CD8-positive, alpha-beta memory T cell (primary cell): ENCODE data around the gene TECTA. TPM values are rescaled to one million over a fixed set of nuclear protein-coding genes. Genes with fewer than 3 reads are reported as not detected.

ENCODE experiments used
- CTCF ChIA-PET: fragments of 350-600 bp; sonication (Branson Sonifier 250); formaldehyde crosslinking; loops from one replicate; lab custom pipeline; 2021; ENCODE audit warnings: antibody characterized with exemption; lab: Charles Lee
- POLR2A ChIA-PET: fragments of 350-600 bp; sonication (Branson Sonifier 250); formaldehyde crosslinking; loops from one replicate; lab custom pipeline; 2021; ENCODE audit warnings: antibody characterized with exemption; lab: Charles Lee
- DNase-seq, 5 donors: peaks; one replicate each; pipeline versions ENCODE4 v3.0.0 to v3.0.0-alpha.2; 2020 to 2022; ENCODE audit warnings: mixed read lengths in 1 of 5
- H3K27ac ChIP-seq: one replicate; pipeline ENCODE4 v1.7.0; 2013; ENCODE audit warnings: low read depth, mild to moderate bottlenecking, low read length, moderate library complexity
- H3K27me3 ChIP-seq: 2 replicates; pipeline ENCODE4 v1.7.0; 2013; ENCODE audit warnings: low read length, mild to moderate bottlenecking; ENCODE audit not compliant: insufficient read depth, poor library complexity, severe bottlenecking
- H3K36me3 ChIP-seq: 2 replicates; pipeline ENCODE4 v1.7.0; 2013; ENCODE audit warnings: mild to moderate bottlenecking, low read length, moderate library complexity; ENCODE audit not compliant: insufficient read depth
- H3K4me1 ChIP-seq: 2 replicates; pipeline ENCODE4 v1.7.0; 2013; ENCODE audit warnings: mild to moderate bottlenecking, low read length, moderate library complexity; ENCODE audit not compliant: insufficient read depth
- H3K4me3 ChIP-seq: 2 replicates; pipeline ENCODE4 v1.7.0; 2013; ENCODE audit warnings: mild to moderate bottlenecking, low read length
- H3K9me3 ChIP-seq: 2 replicates; pipeline ENCODE4 v1.7.0; 2013; ENCODE audit warnings: mild to moderate bottlenecking, low read length
- H3K27ac Mint-ChIP-seq, 8 donors: one replicate each; pipeline ENCODE4 v1.8.0; 2020 to 2021; ENCODE audit warnings: mixed read lengths in 8 of 8, mild to moderate bottlenecking in 6 of 8, inconsistent platforms in 3 of 8, moderate library complexity in 3 of 8
- H3K27me3 Mint-ChIP-seq, 2 donors: one replicate each; pipeline ENCODE4 v1.8.0; 2020 to 2021; ENCODE audit warnings: mixed read lengths in 2 of 2, mild to moderate bottlenecking in 1 of 2, moderate library complexity in 1 of 2
- H3K36me3 Mint-ChIP-seq, 3 donors: one replicate each; pipeline ENCODE4 v1.8.0; 2020 to 2021; ENCODE audit warnings: mixed read lengths in 3 of 3, inconsistent platforms in 1 of 3, mild to moderate bottlenecking in 1 of 3
- H3K4me1 Mint-ChIP-seq, 3 donors: one replicate each; pipeline ENCODE4 v1.8.0; 2020 to 2021; ENCODE audit warnings: mixed read lengths in 3 of 3, inconsistent platforms in 1 of 3, mild to moderate bottlenecking in 1 of 3
- H3K4me3 Mint-ChIP-seq, 7 donors: one replicate each; pipeline ENCODE4 v1.8.0; 2020 to 2021; ENCODE audit warnings: mixed read lengths in 7 of 7, mild to moderate bottlenecking in 6 of 7, moderate library complexity in 4 of 7, inconsistent platforms in 2 of 7
- H3K9me3 Mint-ChIP-seq, 5 donors: one replicate each; pipeline ENCODE4 v1.8.0; 2020 to 2022; ENCODE audit warnings: mixed read lengths in 5 of 5, mild to moderate bottlenecking in 3 of 5, moderate library complexity in 2 of 5, inconsistent platforms in 1 of 5
- polyA plus RNA-seq: library from polyadenylated mRNA; unstranded; fragments of 300-500 nt; fragmentation: Illumina TruSeq; gene quantifications from one replicate; pipeline ENCODE4 v1.2.3, GENCODE V29; 2021
- total RNA-seq, 2 experiments: library from RNA; stranded (reverse); gene quantifications; one replicate each; pipeline ENCODE4 v1.2.3, GENCODE V29; 2021

TECTA gene
- total and polyA plus RNA-seq, 3 experiments from 2014 or later = 0.29 to 0.39 TPM; not detected in 1

- peaks cover 0 to 4% (median 0%) of the 10 kb centered on the region in 3 donors for H3K36me3 Mint-ChIP-seq
- no peak overlapping the region for H3K4me3 Mint-ChIP-seq
- no peaks in the 10 kb centered on the region for H3K36me3 ChIP-seq
- no peaks in the 10 kb centered on the region for H3K27me3 Mint-ChIP-seq
- H3K4me1 Mint-ChIP-seq = no peaks in the 10 kb centered on the region
- H3K4me1 ChIP-seq = no peaks in the 10 kb centered on the region
- H3K9me3 Mint-ChIP-seq = peaks cover 2 to 19% (median 11%) of the 10 kb centered on the region in 5 donors
- H3K4me3 ChIP-seq = no peak overlapping the region
- no peak overlapping the region for H3K27ac ChIP-seq
- H3K9me3 ChIP-seq = no peaks in the 10 kb centered on the region
- no peak overlapping the region for H3K27ac Mint-ChIP-seq
- ChIA-PET CTCF (no interaction called here), POLR2A (no interaction called here)
- DNase-seq = no peak
- no peaks in the 10 kb centered on the region for H3K27me3 ChIP-seq
Observed at GRCh38 chr11:121122328-121122727, 21.3 kb downstream of the TECTA start.

- Mint-ChIP-seq H3K4me1 (no peaks in the 10 kb centered on the region), H3K9me3 (peaks cover 2 to 19% (median 11%) of the 10 kb centered on the region in 5 donors), H3K4me3 (no peak overlapping the region), H3K27ac (no peak overlapping the region), H3K27me3 (no peaks in the 10 kb centered on the region), H3K36me3 (peaks cover 0 to 4% (median 0%) of the 10 kb centered on the region in 3 donors)
- no peaks in the 10 kb centered on the region for H3K4me1 ChIP-seq
- no peak overlapping the region for H3K4me3 ChIP-seq
- ChIA-PET CTCF (no interaction called here), POLR2A (no interaction called here)
- no peaks in the 10 kb centered on the region for H3K36me3 ChIP-seq
- no peak overlapping the region for H3K27ac ChIP-seq
- H3K27me3 ChIP-seq = no peaks in the 10 kb centered on the region
- DNase-seq = no peak
- no peaks in the 10 kb centered on the region for H3K9me3 ChIP-seq
Observed at GRCh38 chr11:121123496-121124069, 22.5 kb downstream of the TECTA start.

GRCh38 chr11:121127809-121128208 lies 26.8 kb downstream of the TECTA start:
- Mint-ChIP-seq H3K36me3 (peaks cover 0 to 4% (median 0%) of the 10 kb centered on the region in 3 donors), H3K4me3 (no peak overlapping the region), H3K27me3 (no peaks in the 10 kb centered on the region), H3K9me3 (peaks cover 2 to 5% (median 4%) of the 10 kb centered on the region in 5 donors), H3K27ac (no peak overlapping the region), H3K4me1 (no peaks in the 10 kb centered on the region)
- CTCF ChIA-PET = no interaction called here
- Histone ChIP-seq H3K4me1 (no peaks in the 10 kb centered on the region), H3K36me3 (no peaks in the 10 kb centered on the region), H3K9me3 (no peaks in the 10 kb centered on the region), H3K4me3 (no peak overlapping the region), H3K27ac (no peak overlapping the region), H3K27me3 (no peaks in the 10 kb centered on the region)
- DNase-seq = no peak
- POLR2A ChIA-PET = no interaction called here

- Histone ChIP-seq H3K36me3 (no peaks in the 10 kb centered on the region), H3K4me1 (no peaks in the 10 kb centered on the region), H3K27me3 (no peaks in the 10 kb centered on the region), H3K4me3 (no peak overlapping the region), H3K9me3 (no peaks in the 10 kb centered on the region), H3K27ac (no peak overlapping the region)
- Mint-ChIP-seq H3K27me3 (peaks cover 0 to 2% of the 10 kb centered on the region in 2 donors), H3K9me3 (no peaks in the 10 kb centered on the region), H3K4me1 (no peaks in the 10 kb centered on the region), H3K4me3 (no peak overlapping the region), H3K27ac (no peak overlapping the region), H3K36me3 (no peaks in the 10 kb centered on the region)
- CTCF ChIA-PET = no interaction called here
- POLR2A ChIA-PET = no interaction called here
- no peak for DNase-seq
Observed at GRCh38 chr11:121129362-121130340, 28.6 kb downstream of the TECTA start.

GRCh38 chr11:121131656-121132055 lies 30.6 kb downstream of the TECTA start:
- DNase-seq = no peak
- Mint-ChIP-seq H3K27ac (no peak overlapping the region), H3K4me3 (no peak overlapping the region), H3K4me1 (no peaks in the 10 kb centered on the region), H3K9me3 (no peaks in the 10 kb centered on the region), H3K36me3 (no peaks in the 10 kb centered on the region), H3K27me3 (peaks cover 0 to 2% of the 10 kb centered on the region in 2 donors)
- ChIA-PET CTCF (no interaction called here), POLR2A (no interaction called here)
- H3K4me1 ChIP-seq = no peaks in the 10 kb centered on the region
- H3K27ac ChIP-seq = no peak overlapping the region
- H3K27me3 ChIP-seq = no peaks in the 10 kb centered on the region
- H3K9me3 ChIP-seq = no peaks in the 10 kb centered on the region
- H3K4me3 ChIP-seq = no peak overlapping the region
- no peaks in the 10 kb centered on the region for H3K36me3 ChIP-seq

- Mint-ChIP-seq H3K9me3 (no peaks in the 10 kb centered on the region), H3K36me3 (no peaks in the 10 kb centered on the region), H3K4me3 (no peak overlapping the region), H3K4me1 (no peaks in the 10 kb centered on the region), H3K27me3 (peaks cover 0 to 2% of the 10 kb centered on the region in 2 donors), H3K27ac (no peak overlapping the region)
- Histone ChIP-seq H3K9me3 (no peaks in the 10 kb centered on the region), H3K4me1 (no peaks in the 10 kb centered on the region), H3K36me3 (no peaks in the 10 kb centered on the region), H3K4me3 (no peak overlapping the region), H3K27me3 (no peaks in the 10 kb centered on the region), H3K27ac (no peak overlapping the region)
- ChIA-PET POLR2A (no interaction called here), CTCF (no interaction called here)
- DNase-seq = no peak
Observed at GRCh38 chr11:121132211-121132976, 31.4 kb downstream of the TECTA start.

GRCh38 chr11:121134741-121135312 lies 33.8 kb downstream of the TECTA start:
- Mint-ChIP-seq H3K4me3 (no peak overlapping the region), H3K27me3 (peaks cover 0 to 2% of the 10 kb centered on the region in 2 donors), H3K4me1 (no peaks in the 10 kb centered on the region), H3K27ac (no peak overlapping the region), H3K36me3 (no peaks in the 10 kb centered on the region), H3K9me3 (no peaks in the 10 kb centered on the region)
- Histone ChIP-seq H3K27ac (no peak overlapping the region), H3K4me1 (no peaks in the 10 kb centered on the region), H3K36me3 (no peaks in the 10 kb centered on the region), H3K9me3 (no peaks in the 10 kb centered on the region), H3K4me3 (no peak overlapping the region), H3K27me3 (no peaks in the 10 kb centered on the region)
- no peak for DNase-seq
- POLR2A ChIA-PET = no interaction called here
- CTCF ChIA-PET = no interaction called here
